HG03469 (cell line): ENCODE results near the gene RCOR1.

Experiments used
- ATAC-seq: cut with Tn5 transposase; IDR thresholded peaks from one replicate; pipeline ENCODE4 v1.9.1; 2021; ENCODE audit warnings: mild to moderate bottlenecking, moderate library complexity, moderate number of reproducible peaks; ENCODE audit not compliant: unreplicated experiment

Gene RCOR1

GRCh38 chr14:102708494-102708893 is 116.0 kb downstream of the RCOR1 start:
- no peak for ATAC-seq

- ATAC-seq, result no peak
These were observed 118.8 kb downstream of the RCOR1 start for GRCh38 chr14:102711207-102711606.

- no peak for ATAC-seq
These were observed 119.5 kb downstream of the RCOR1 start for GRCh38 chr14:102711946-102712345.

GRCh38 chr14:102717276-102717675 is 124.8 kb downstream of the RCOR1 start:
- ATAC-seq, result no peak

- no peak for ATAC-seq
These were observed 130.2 kb downstream of the RCOR1 start for GRCh38 chr14:102722646-102723045.

- ATAC-seq, result no peak
These were observed 131.2 kb downstream of the RCOR1 start for GRCh38 chr14:102723650-102724049.

GRCh38 chr14:102726191-102726949 is 133.9 kb downstream of the RCOR1 start:
- ATAC-seq, result no peak

- no peak for ATAC-seq
These were observed 135.1 kb downstream of the RCOR1 start for GRCh38 chr14:102727336-102728095.

GRCh38 chr14:102728501-102728900 is 136.1 kb downstream of the RCOR1 start:
- ATAC-seq, result no peak

- no peak for ATAC-seq
These were observed 136.8 kb downstream of the RCOR1 start for GRCh38 chr14:102729268-102729667.

GRCh38 chr14:102729825-102730224 is 137.4 kb downstream of the RCOR1 start:
- no peak for ATAC-seq

GRCh38 chr14:102731101-102731870 is 138.8 kb downstream of the RCOR1 start:
- ATAC-seq, result no peak

- no peak for ATAC-seq
These were observed 139.7 kb downstream of the RCOR1 start for GRCh38 chr14:102731871-102732800.

- no peak for ATAC-seq
These were observed 140.5 kb downstream of the RCOR1 start for GRCh38 chr14:102732924-102733323.

GRCh38 chr14:102733326-102733725 is 140.9 kb downstream of the RCOR1 start:
- ATAC-seq, result no peak

- no peak for ATAC-seq
These were observed 142.0 kb downstream of the RCOR1 start for GRCh38 chr14:102734436-102734835.

GRCh38 chr14:102736956-102737355 is 144.5 kb downstream of the RCOR1 start:
- no peak for ATAC-seq

- no peak for ATAC-seq
These were observed 145.2 kb downstream of the RCOR1 start for GRCh38 chr14:102737402-102738372.
